ENCODE measurements around the gene GEMIN2. TPM values are rescaled to one million over a fixed set of nuclear protein-coding genes. Genes with fewer than 3 reads are reported as not detected.
"Not testable (repeated sequence)": the region's sequence is repeated elsewhere in the genome, so short reads cannot be mapped to it uniquely, and the experiment has no call there.

Gene GEMIN2
- total RNA-seq, 2 donors from 2014 or later: 9.6 to 12.7 TPM

- intact Hi-C loops (cut with DNase I): loop anchor here in 1 of 2 donors (10.0 kb wide), 1 partner anchor 102 kb away; no protein-coding TSS in a partner anchor
- DNase-seq (ENCODE audit: low spot score): no peak
Measured at GRCh38 chr14:39173198-39173597, 59.1 kb downstream of the GEMIN2 start.

- intact Hi-C loops (cut with DNase I): loop anchor here in 1 of 2 donors (10.0 kb wide), 1 partner anchor 100 kb away; no protein-coding TSS in a partner anchor
- peak; percentile 98 for DNase-seq (ENCODE audit: low spot score)
Measured at GRCh38 chr14:39174560-39175444, 60.7 kb downstream of the GEMIN2 start, which contains the start of gene PNN. Gene PNN, plus strand, starts transcription at chr14:39175254. Its CDS starts 26 bp downstream, at chr14:39175280.

- no peak for DNase-seq (ENCODE audit: low spot score)
- intact Hi-C loops (cut with DNase I): loop anchor here in 1 of 2 donors (10.0 kb wide), 1 partner anchor 99 kb away; no protein-coding TSS in a partner anchor
Measured at GRCh38 chr14:39175445-39176262, 61.5 kb downstream of the GEMIN2 start.

GRCh38 chr14:39176263-39177167 lies 62.4 kb downstream of the GEMIN2 start:
- no peak for DNase-seq (ENCODE audit: low spot score)
- intact Hi-C loops (cut with DNase I): loop anchor here in 1 of 2 donors (10.0 kb wide), 1 partner anchor 98 kb away; no protein-coding TSS in a partner anchor

GRCh38 chr14:39177168-39177545 lies 63.0 kb downstream of the GEMIN2 start:
- intact Hi-C loops (cut with DNase I): loop anchor here in 1 of 2 donors (10.0 kb wide), 1 partner anchor 98 kb away; no protein-coding TSS in a partner anchor
- no peak for DNase-seq (ENCODE audit: low spot score)

GRCh38 chr14:39179042-39179441 lies 64.9 kb downstream of the GEMIN2 start:
- intact Hi-C loops (cut with DNase I): loop anchor here in 1 of 2 donors (10.0 kb wide), 1 partner anchor 96 kb away; no protein-coding TSS in a partner anchor
- no peak for DNase-seq (ENCODE audit: low spot score)

GRCh38 chr14:39180553-39180952 lies 66.4 kb downstream of the GEMIN2 start:
- no peak for DNase-seq (ENCODE audit: low spot score)
- intact Hi-C loops (cut with DNase I): no loop called here

- no peak for DNase-seq (ENCODE audit: low spot score)
- intact Hi-C loops (cut with DNase I): no loop called here
Measured at GRCh38 chr14:39181026-39181692, 67.0 kb downstream of the GEMIN2 start.

- intact Hi-C loops (cut with DNase I): no loop called here
- DNase-seq (ENCODE audit: low spot score): no peak
Measured at GRCh38 chr14:39181693-39182047, 67.5 kb downstream of the GEMIN2 start.

GRCh38 chr14:39182770-39183684 lies 68.9 kb downstream of the GEMIN2 start:
- intact Hi-C loops (cut with DNase I): no loop called here

GRCh38 chr14:39183685-39184003 lies 69.5 kb downstream of the GEMIN2 start:
- intact Hi-C loops (cut with DNase I); DNase-seq (ENCODE audit: low spot score): not testable (repeated sequence)

More at GRCh38 chr14:39182770-39183684, 68.9 kb downstream of the GEMIN2 start:
- DNase-seq (ENCODE audit: low spot score): no peak

- no peak for DNase-seq (ENCODE audit: low spot score)
- intact Hi-C loops (cut with DNase I): no loop called here
Measured at GRCh38 chr14:39184628-39185255, 70.6 kb downstream of the GEMIN2 start.

GRCh38 chr14:39185256-39186049 lies 71.3 kb downstream of the GEMIN2 start:
- intact Hi-C loops (cut with DNase I): no loop called here
- no peak for DNase-seq (ENCODE audit: low spot score)

Data from posterior vena cava (tissue), 2 donors.